Coronary artery (tissue), 2 donors: ENCODE results near the gene MGST2.

Experiments used
- DNase-seq: peaks from one replicate; pipeline ENCODE4 v3.0.0-alpha.2; 2017; ENCODE audit warnings: low spot score
- H3K27ac ChIP-seq, 2 donors: fragments of 200-600 bp; sonication (generic); one replicate each; pipeline ENCODE4 v1.5.1; 2016 to 2019
- H3K4me3 ChIP-seq: fragments of 200-600 bp; sonication (generic); 2 replicates; pipeline ENCODE4 v1.5.1; 2016; ENCODE audit warnings: mild to moderate bottlenecking, moderate library complexity
- CTCF ChIP-seq: fragments of 200-600 bp; sonication (generic); IDR thresholded peaks from one replicate; pipeline ENCODE4 v1.5.1; 2019; ENCODE audit warnings: antibody characterized with exemption

MGST2 gene

GRCh38 chr4:139663561-139664138 is 2.0 kb upstream of the MGST2 start:
- no peak for TF ChIP-seq CTCF
- Histone ChIP-seq H3K27ac (peak overlapping the region in 1 of 2 donors; percentile 91), H3K4me3 (no peak overlapping the region)
- no peak for DNase-seq

- H3K4me3 ChIP-seq, result no peak overlapping the region
- TF ChIP-seq CTCF, result no peak
- H3K27ac ChIP-seq, result peak overlapping the region in 1 of 2 donors; percentile 91
- no peak for DNase-seq
Measured at GRCh38 chr4:139664442-139664841, 1.2 kb upstream of the MGST2 start.

DNA sequence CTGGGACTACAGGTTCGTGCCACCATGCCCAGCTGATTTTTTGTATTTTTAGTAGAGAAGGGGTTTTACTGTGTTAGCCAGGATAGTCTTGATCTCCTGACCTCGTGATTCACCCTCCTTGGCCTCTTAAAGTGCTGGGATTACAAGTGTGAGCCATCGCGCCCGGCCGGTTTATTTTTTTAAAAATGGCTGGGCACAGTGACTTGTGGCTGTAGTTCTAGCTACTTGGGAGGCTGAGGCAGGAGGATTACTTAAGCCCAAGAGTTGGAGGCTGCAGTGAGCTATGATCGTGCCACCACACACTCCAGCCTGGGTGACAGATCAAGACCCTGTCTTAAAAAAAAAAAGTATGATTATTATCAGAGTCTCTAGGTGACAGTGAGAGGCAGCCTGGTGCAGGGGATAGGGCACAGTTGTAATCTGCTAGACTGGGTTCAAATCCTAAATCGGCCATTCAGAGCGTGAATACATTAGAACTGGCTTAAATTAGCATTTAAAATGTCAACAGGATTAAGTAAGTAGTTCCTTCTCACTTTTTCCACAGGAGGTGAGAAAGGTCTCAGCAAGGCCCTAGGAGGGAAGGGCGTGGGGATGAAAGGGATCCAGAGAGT is 435 bp upstream of the MGST2 start:
- peak overlapping the region; percentile 71 to 91 for H3K27ac ChIP-seq
- peak overlapping the region; percentile 71 for H3K4me3 ChIP-seq
- TF ChIP-seq CTCF, result no peak
- no peak for DNase-seq

DNA sequence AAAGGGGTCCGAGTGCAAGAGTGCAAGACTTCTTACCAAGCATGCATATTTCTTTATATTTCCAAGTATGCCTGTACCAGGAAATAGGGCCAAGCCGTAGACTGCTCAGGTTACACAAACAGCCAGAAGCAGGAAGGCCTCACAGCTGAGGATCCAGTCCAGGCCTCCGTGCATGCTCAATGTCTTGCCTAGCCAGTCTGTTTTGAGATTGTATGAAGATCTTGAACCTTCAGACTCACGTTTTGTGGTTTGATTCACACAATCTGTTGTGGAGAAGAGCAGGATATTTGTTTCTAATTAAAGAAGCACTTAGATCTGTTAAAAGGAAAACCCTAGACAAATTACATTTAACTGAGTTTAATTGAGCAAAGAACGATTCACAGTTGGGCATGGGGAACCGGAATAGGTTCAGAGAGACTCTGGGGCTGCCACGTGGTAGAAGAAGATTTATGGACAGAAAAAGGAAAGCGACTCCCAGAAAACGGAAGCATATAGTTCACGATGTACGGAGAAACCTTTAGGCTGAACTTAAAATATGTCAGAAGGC is 1.2 kb downstream of the MGST2 start:
- Histone ChIP-seq H3K27ac (peak overlapping the region; percentile 5 to 91), H3K4me3 (peak overlapping the region; percentile 71)
- DNase-seq, result no peak
- no peak for TF ChIP-seq CTCF

- no peak for TF ChIP-seq CTCF
- H3K4me3 ChIP-seq, result no peak overlapping the region
- no peak overlapping the region for H3K27ac ChIP-seq
- no peak for DNase-seq
Measured at GRCh38 chr4:139668036-139668435, 2.4 kb downstream of the MGST2 start.

DNA sequence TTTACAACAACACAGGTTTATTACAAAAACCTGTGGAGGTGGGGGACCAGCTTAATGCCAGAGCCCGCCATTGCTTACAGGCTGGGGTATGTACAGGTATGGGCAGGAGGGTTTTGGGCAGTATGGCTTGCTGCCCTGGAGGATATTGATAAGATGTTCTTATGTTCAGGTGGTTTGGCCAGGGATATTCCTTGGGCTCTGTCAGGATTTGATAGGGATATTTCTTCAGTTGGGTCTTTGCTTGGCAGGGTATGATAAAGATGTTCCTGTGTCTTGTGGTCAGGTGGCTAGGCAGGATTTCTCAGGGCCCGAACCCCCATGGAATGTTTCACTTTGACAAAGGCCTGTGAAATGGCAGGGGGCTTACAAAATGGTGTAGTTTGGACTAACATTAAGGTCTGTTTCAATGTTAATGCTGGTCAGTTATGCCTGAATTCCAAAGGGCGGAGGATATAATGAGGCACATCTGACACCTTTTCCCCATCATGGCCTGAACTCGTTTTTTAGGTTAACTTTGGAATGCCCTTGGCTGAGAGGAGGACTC is 3.1 kb downstream of the MGST2 start:
- Histone ChIP-seq H3K4me3 (no peak overlapping the region), H3K27ac (no peak overlapping the region)
- no peak for TF ChIP-seq CTCF
- DNase-seq, result no peak

- DNase-seq, result no peak
- no peak overlapping the region for H3K4me3 ChIP-seq
- TF ChIP-seq CTCF, result no peak
Measured at GRCh38 chr4:139669335-139669734, 3.7 kb downstream of the MGST2 start.

More at GRCh38 chr4:139669335-139669734, 3.7 kb downstream of the MGST2 start:
- H3K27ac ChIP-seq, result no peak overlapping the region
